ENCODE results near the gene LAMA1.

- TF ChIP-seq POLR2A (IDR thresholded peaks at IDR 0.05) (no peak), CTCF (IDR thresholded peaks at IDR 0.05) (no peak), POLR2AphosphoS5 (IDR thresholded peaks at IDR 0.05) (no peak), EP300 (IDR thresholded peaks at IDR 0.05) (no peak)
Measured at GRCh38 chr18:6961331-6961730, 156.3 kb downstream of the LAMA1 start.
